Body of pancreas (tissue), 4 donors: ENCODE results near the gene FGR.

Source experiments
- POLR2A ChIP-seq, 3 donors: fragments of 450-650 bp; IDR thresholded peaks; one replicate each; pipeline ENCODE4 v1.6.1; 2016; ENCODE audit warnings: antibody characterized with exemption in 3 of 3, mild to moderate bottlenecking in 2 of 3
- TF ChIP-seq, protein P1 (sequence below), 7 experiments: fragments of 450-650 bp in 4 of 7; fragments of 200-600 bp in 3 of 7; sonication (generic) in 3 of 7; IDR thresholded peaks; one replicate each; pipeline ENCODE4 v1.5.1; 2016 to 2019; ENCODE audit warnings: antibody characterized with exemption in 7 of 7

DNA sequence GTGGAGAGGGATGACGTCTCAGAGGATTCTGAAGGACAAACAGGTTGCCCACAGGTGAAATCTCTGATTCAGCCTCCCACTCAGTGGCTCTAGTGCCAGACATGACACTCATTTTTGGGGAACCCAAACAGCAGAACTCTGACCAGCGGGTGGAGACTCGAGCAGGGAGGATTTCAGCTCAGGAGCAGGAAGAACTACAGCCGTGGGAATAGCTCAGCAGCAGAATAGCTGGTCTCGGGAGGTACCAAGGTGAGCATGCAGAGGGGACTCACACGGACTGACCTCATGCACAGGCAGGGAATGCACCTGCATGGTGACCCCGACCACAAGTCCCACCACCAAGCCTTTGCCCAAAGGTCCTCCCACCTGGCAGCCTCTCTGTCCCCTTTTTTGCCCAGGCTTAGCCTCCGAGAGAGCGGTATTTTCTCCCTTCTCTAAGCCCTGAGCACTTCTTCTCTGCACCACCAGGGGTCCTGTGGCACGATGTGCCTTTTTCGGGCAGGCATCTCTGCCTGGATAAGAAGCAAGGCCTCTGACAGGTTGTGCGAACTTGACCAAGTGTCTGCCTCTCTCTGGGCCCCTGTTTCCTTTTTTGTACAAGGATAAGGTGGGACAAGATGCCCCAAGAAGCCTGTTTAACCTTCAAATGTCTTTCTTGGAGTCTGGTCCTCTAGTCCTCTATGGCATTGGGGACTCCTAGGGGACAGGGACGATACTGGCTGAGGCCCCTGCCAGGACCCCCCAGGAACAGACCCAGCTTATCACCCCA, 8.8 kb upstream of the FGR start:
- TF ChIP-seq, protein P1, sequence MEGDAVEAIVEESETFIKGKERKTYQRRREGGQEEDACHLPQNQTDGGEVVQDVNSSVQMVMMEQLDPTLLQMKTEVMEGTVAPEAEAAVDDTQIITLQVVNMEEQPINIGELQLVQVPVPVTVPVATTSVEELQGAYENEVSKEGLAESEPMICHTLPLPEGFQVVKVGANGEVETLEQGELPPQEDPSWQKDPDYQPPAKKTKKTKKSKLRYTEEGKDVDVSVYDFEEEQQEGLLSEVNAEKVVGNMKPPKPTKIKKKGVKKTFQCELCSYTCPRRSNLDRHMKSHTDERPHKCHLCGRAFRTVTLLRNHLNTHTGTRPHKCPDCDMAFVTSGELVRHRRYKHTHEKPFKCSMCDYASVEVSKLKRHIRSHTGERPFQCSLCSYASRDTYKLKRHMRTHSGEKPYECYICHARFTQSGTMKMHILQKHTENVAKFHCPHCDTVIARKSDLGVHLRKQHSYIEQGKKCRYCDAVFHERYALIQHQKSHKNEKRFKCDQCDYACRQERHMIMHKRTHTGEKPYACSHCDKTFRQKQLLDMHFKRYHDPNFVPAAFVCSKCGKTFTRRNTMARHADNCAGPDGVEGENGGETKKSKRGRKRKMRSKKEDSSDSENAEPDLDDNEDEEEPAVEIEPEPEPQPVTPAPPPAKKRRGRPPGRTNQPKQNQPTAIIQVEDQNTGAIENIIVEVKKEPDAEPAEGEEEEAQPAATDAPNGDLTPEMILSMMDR (IDR thresholded peaks at IDR 0.05): peak; percentile 65 to 82 (median 78)
- TF ChIP-seq POLR2A (IDR thresholded peaks at IDR 0.05): no peak
